Liver (tissue), 9 donors: ENCODE results near the gene CAMSAP1. TPM values are rescaled to one million over a fixed set of nuclear protein-coding genes. Genes with fewer than 3 reads are reported as not detected.
"Not testable (repeated sequence)": the region's sequence is repeated elsewhere in the genome, so short reads cannot be mapped to it uniquely, and the experiment has no call there.

Experiments
- DNase-seq: peaks from one replicate; pipeline ENCODE4 v3.0.0-alpha.2; 2017; ENCODE audit warnings: low spot score
- H3K27ac ChIP-seq, 2 donors: one replicate each; pipeline ENCODE4 v1.7.0; 2013; ENCODE audit warnings: inconsistent platforms in 2 of 2, low read length in 2 of 2, control low read depth in 1 of 2, low read depth in 1 of 2, mild to moderate bottlenecking in 1 of 2
- H3K27me3 ChIP-seq, 4 donors: one replicate each; pipeline versions ENCODE4 v1.6.1 to v1.7.0; 2013; ENCODE audit warnings: low read length in 3 of 4, inconsistent platforms in 1 of 4, mild to moderate bottlenecking in 1 of 4, moderate library complexity in 1 of 4; ENCODE audit not compliant: control insufficient read depth in 4 of 4, insufficient read depth in 4 of 4
- H3K36me3 ChIP-seq, 4 donors: one replicate each; pipeline versions ENCODE4 v1.6.1 to v1.7.0; 2013; ENCODE audit warnings: low read length in 3 of 4, mild to moderate bottlenecking in 3 of 4, low read depth in 1 of 4, moderate library complexity in 1 of 4; ENCODE audit not compliant: control insufficient read depth in 4 of 4, insufficient read depth in 3 of 4
- H3K4me1 ChIP-seq, 4 donors: one replicate each; pipeline versions ENCODE4 v1.6.1 to v1.7.0; 2013; ENCODE audit warnings: low read length in 3 of 4, mild to moderate bottlenecking in 3 of 4, moderate library complexity in 1 of 4; ENCODE audit not compliant: control insufficient read depth in 4 of 4, insufficient read depth in 4 of 4
- H3K4me3 ChIP-seq, 3 donors: one replicate each; pipeline versions ENCODE4 v1.6.1 to v1.7.0; 2013; ENCODE audit warnings: low read length in 3 of 3, control low read depth in 1 of 3, low read depth in 1 of 3, mild to moderate bottlenecking in 1 of 3
- H3K9ac ChIP-seq, 2 donors: one replicate each; pipeline ENCODE4 v1.7.0; 2013; ENCODE audit warnings: low read length in 2 of 2, mild to moderate bottlenecking in 2 of 2, moderate library complexity in 2 of 2, control low read depth in 1 of 2, low read depth in 1 of 2
- H3K9me3 ChIP-seq, 4 donors: one replicate each; pipeline versions ENCODE4 v1.6.1 to v1.7.0; 2013; ENCODE audit warnings: low read length in 3 of 4; ENCODE audit not compliant: control insufficient read depth in 4 of 4
- EGR1 ChIP-seq, 2 donors: IDR thresholded peaks; 2 replicates each; pipeline ENCODE4 v1.6.1; 2016 to 2018; ENCODE audit warnings: antibody characterized with exemption in 2 of 2, low read depth in 2 of 2
- FOXA1 ChIP-seq: IDR thresholded peaks from 2 replicates; pipeline ENCODE4 v1.6.1; 2016; ENCODE audit warnings: antibody characterized with exemption
- FOXA2 ChIP-seq: IDR thresholded peaks from 2 replicates; pipeline ENCODE4 v1.6.1; 2016; ENCODE audit warnings: antibody characterized with exemption
- GABPA ChIP-seq, 2 donors: IDR thresholded peaks in 1 of 2; conservative IDR thresholded peaks in 1 of 2; 2 replicates each; pipeline ENCODE4 v1.6.1; 2016; ENCODE audit warnings: antibody characterized with exemption in 2 of 2, mild to moderate bottlenecking in 1 of 2, moderate library complexity in 1 of 2
- HNF4A ChIP-seq, 2 donors: conservative IDR thresholded peaks; 2 replicates each; pipeline ENCODE4 v1.6.1; 2016; ENCODE audit warnings: antibody characterized with exemption in 2 of 2, mild to moderate bottlenecking in 2 of 2
- JUND ChIP-seq, 2 donors: IDR thresholded peaks; 2 replicates each; pipeline ENCODE4 v1.6.1; 2016; ENCODE audit warnings: antibody characterized with exemption in 2 of 2
- NR2F2 ChIP-seq: IDR thresholded peaks from 2 replicates; pipeline ENCODE4 v1.6.1; 2016; ENCODE audit warnings: antibody characterized with exemption
- RAD21 ChIP-seq, 2 donors: IDR thresholded peaks; 2 replicates each; pipeline ENCODE4 v1.6.1; 2016; ENCODE audit warnings: antibody characterized with exemption in 2 of 2, mild to moderate bottlenecking in 2 of 2
- RXRA ChIP-seq, 2 donors: IDR thresholded peaks; 2 replicates each; pipeline ENCODE4 v1.6.1; 2017 to 2018; ENCODE audit warnings: antibody characterized with exemption in 2 of 2, mild to moderate bottlenecking in 1 of 2
- SP1 ChIP-seq: IDR thresholded peaks from 2 replicates; pipeline ENCODE4 v1.6.1; 2018; ENCODE audit warnings: antibody characterized with exemption, mild to moderate bottlenecking
- TAF1 ChIP-seq: conservative IDR thresholded peaks from 2 replicates; pipeline ENCODE4 v1.6.1; 2016; ENCODE audit warnings: antibody characterized with exemption, mild to moderate bottlenecking
- WGBS: extraction: QIAGEN DNeasy Blood & Tissue Kit; methylation state at CpG from one replicate; pipeline ENCODE4 v1.1.7; 2013; 5-methylcytosine and 5-hydroxymethylcytosine counted together
- polyA plus RNA-seq, 2 donors: library from polyadenylated mRNA; stranded (reverse) in 1 of 2; unstranded in 1 of 2; fragments of 200-250 nt in 1 of 2; fragments of >200 nt in 1 of 2; fragmentation: Nextera tagmentation in 1 of 2; extraction: Ambion mirVana in 1 of 2; gene quantifications; one replicate each; pipeline versions ENCODE4 v1.2.1 to v1.2.3, GENCODE V29; 2013 to 2015
- total RNA-seq, 2 donors: library from RNA; depleted of rRNA; stranded (reverse); fragments of >200 nt; gene quantifications; one replicate each; pipeline ENCODE4 v1.2.3, GENCODE V29; 2014
- TF ChIP-seq, protein P1 (sequence below): IDR thresholded peaks from 2 replicates; pipeline ENCODE4 v1.6.1; 2016; ENCODE audit warnings: antibody characterized with exemption
- TF ChIP-seq, protein P2 (sequence below): fragments of 150-350 bp; IDR thresholded peaks from 2 replicates; pipeline ENCODE4 v1.5.1; 2017; ENCODE audit warnings: improper control_type of control experiment, low read depth, low read length; ENCODE audit not compliant: missing input control
- TF ChIP-seq, protein P3 (sequence below): IDR thresholded peaks from 2 replicates; pipeline ENCODE4 v1.6.1; 2016; ENCODE audit warnings: antibody characterized with exemption
- TF ChIP-seq, protein P4 (sequence below): IDR thresholded peaks from 2 replicates; pipeline ENCODE4 v1.6.1; 2016; ENCODE audit warnings: antibody characterized with exemption, mild to moderate bottlenecking
- donor health status: healthy.
- donor health status: healthy.
- donor health status: healthy.
- donor health status: healthy.
- donor health status: healthy.

CAMSAP1 gene
- total and polyA plus RNA-seq, 4 donors: 0.97 to 6.4 (median 5.1) TPM

DNA sequence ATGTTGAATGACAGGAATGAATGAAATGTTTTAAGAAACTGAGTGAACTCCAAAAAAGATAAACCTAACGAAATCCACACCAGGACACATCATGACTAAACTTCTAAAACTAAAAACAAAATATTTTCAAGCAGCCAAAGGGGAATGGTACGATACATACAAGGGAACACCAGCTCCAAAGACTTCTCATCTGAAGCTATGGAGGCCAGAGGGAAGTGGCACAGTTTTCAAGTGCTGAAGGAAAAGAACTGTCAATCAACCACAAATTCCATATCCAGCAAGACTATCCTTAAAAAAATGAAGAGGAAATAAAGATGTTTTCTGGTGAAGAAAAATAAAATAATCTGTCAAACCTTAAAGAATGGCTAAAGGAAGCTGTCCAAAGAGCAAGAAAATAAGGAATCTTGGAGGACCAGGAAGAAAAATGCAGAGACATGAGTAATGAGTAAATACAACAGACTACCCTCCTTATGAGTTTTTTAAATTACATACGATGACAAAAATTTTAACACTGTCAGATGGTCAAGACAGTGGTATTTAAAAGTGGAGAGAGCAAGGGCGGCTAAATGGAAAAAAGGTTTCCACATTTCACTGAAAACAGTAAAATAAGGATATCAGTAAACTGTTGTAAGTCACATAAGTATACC is 12.0 kb downstream of the CAMSAP1 start:
- WGBS: 95% methylated on average over 4 of the region's 4 CpGs

DNA sequence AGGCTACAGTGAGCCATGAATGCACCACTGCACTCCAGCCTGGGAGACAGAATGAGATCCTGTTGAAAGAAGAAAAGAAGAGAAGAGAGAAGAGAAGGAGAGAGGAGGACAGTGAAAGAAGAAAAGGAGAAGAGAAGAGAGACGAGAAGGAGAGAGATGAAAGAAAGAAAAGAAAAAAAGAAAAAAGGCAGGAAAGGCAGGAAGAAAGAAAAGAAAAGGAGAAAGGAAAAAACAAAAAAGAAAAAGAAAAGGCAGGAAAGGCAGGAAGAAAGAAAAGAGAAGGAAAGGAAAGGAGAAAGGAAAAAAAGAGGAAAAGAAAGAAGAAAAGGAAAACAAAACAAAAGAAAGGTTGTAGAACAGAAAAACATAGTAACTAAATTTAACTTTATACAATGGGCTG is 14.2 kb downstream of the CAMSAP1 start:
- Histone ChIP-seq H3K4me1 (peaks cover 0 to 2% (median 0%) of the 10 kb centered on the region in 4 donors), H3K9me3 (no peaks in the 10 kb centered on the region), H3K27ac (no peak overlapping the region), H3K36me3 (no peaks in the 10 kb centered on the region), H3K9ac (no peak overlapping the region), H3K27me3 (no peaks in the 10 kb centered on the region), H3K4me3 (no peak overlapping the region)
- TF ChIP-seq SP1: no peak
- TF ChIP-seq HNF4A (conservative IDR thresholded peaks at IDR 0.05): no peak
- no peak for TF ChIP-seq EGR1 (IDR thresholded peaks at IDR 0.05; ENCODE audit: low read depth in 2 of 2)
- no peak for TF ChIP-seq TAF1
- no peak for TF ChIP-seq NR2F2
- TF ChIP-seq JUND (IDR thresholded peaks at IDR 0.05): no peak
- no peak for TF ChIP-seq RXRA (IDR thresholded peaks at IDR 0.05)
- TF ChIP-seq RAD21 (IDR thresholded peaks at IDR 0.05): no peak
- TF ChIP-seq FOXA2: no peak
- DNase-seq: no peak
- WGBS: 90% methylated on average over 1 of the region's 1 CpG

More for the DNA sequence above, 12.0 kb downstream of the CAMSAP1 start:
- H3K36me3 ChIP-seq: no peaks in the 10 kb centered on the region
- no peaks in the 10 kb centered on the region for H3K9me3 ChIP-seq
- no peak overlapping the region for H3K9ac ChIP-seq
- TF ChIP-seq, protein P1, sequence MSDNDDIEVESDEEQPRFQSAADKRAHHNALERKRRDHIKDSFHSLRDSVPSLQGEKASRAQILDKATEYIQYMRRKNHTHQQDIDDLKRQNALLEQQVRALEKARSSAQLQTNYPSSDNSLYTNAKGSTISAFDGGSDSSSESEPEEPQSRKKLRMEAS: no peak
- TF ChIP-seq SP1 (no peak), RXRA (IDR thresholded peaks at IDR 0.05) (no peak), FOXA1 (no peak), GABPA (IDR thresholded peaks at IDR 0.05 in 1 of 2, conservative IDR thresholded peaks at IDR 0.05 in 1 of 2) (no peak), RAD21 (IDR thresholded peaks at IDR 0.05) (no peak), FOXA2 (no peak), TAF1 (no peak)
- TF ChIP-seq, protein P2, sequence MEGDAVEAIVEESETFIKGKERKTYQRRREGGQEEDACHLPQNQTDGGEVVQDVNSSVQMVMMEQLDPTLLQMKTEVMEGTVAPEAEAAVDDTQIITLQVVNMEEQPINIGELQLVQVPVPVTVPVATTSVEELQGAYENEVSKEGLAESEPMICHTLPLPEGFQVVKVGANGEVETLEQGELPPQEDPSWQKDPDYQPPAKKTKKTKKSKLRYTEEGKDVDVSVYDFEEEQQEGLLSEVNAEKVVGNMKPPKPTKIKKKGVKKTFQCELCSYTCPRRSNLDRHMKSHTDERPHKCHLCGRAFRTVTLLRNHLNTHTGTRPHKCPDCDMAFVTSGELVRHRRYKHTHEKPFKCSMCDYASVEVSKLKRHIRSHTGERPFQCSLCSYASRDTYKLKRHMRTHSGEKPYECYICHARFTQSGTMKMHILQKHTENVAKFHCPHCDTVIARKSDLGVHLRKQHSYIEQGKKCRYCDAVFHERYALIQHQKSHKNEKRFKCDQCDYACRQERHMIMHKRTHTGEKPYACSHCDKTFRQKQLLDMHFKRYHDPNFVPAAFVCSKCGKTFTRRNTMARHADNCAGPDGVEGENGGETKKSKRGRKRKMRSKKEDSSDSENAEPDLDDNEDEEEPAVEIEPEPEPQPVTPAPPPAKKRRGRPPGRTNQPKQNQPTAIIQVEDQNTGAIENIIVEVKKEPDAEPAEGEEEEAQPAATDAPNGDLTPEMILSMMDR: no peak
- TF ChIP-seq, protein P3, sequence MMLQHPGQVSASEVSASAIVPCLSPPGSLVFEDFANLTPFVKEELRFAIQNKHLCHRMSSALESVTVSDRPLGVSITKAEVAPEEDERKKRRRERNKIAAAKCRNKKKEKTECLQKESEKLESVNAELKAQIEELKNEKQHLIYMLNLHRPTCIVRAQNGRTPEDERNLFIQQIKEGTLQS: no peak
- TF ChIP-seq, protein P4, sequence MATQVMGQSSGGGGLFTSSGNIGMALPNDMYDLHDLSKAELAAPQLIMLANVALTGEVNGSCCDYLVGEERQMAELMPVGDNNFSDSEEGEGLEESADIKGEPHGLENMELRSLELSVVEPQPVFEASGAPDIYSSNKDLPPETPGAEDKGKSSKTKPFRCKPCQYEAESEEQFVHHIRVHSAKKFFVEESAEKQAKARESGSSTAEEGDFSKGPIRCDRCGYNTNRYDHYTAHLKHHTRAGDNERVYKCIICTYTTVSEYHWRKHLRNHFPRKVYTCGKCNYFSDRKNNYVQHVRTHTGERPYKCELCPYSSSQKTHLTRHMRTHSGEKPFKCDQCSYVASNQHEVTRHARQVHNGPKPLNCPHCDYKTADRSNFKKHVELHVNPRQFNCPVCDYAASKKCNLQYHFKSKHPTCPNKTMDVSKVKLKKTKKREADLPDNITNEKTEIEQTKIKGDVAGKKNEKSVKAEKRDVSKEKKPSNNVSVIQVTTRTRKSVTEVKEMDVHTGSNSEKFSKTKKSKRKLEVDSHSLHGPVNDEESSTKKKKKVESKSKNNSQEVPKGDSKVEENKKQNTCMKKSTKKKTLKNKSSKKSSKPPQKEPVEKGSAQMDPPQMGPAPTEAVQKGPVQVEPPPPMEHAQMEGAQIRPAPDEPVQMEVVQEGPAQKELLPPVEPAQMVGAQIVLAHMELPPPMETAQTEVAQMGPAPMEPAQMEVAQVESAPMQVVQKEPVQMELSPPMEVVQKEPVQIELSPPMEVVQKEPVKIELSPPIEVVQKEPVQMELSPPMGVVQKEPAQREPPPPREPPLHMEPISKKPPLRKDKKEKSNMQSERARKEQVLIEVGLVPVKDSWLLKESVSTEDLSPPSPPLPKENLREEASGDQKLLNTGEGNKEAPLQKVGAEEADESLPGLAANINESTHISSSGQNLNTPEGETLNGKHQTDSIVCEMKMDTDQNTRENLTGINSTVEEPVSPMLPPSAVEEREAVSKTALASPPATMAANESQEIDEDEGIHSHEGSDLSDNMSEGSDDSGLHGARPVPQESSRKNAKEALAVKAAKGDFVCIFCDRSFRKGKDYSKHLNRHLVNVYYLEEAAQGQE: no peak
- no peak overlapping the region for H3K4me3 ChIP-seq
- no peaks in the 10 kb centered on the region for H3K27me3 ChIP-seq
- no peaks in the 10 kb centered on the region for H3K4me1 ChIP-seq
- H3K27ac ChIP-seq: no peak overlapping the region
- no peak for DNase-seq

DNA sequence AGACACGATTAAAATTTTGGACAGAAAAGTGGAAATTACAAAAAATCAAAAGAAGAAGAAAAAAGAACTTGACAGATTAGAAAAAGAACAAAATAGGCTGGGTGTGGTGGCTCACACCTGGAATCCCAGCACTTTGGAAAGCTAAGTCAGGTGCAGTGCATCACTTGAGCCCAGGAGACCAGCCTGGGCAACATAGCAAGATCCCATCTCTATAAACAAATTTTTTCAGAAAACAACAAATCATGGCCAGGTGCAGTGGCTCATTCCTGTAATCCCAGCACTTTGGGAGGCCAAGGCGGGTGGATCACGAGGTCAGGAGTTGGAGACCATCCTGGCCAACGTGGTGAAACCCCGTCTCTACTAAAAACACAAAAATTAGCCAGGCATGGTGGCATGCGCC is 15.0 kb downstream of the CAMSAP1 start:
- H3K36me3 ChIP-seq, DNase-seq, H3K4me3 ChIP-seq, H3K27me3 ChIP-seq, H3K9ac ChIP-seq, H3K9me3 ChIP-seq, H3K27ac ChIP-seq, H3K4me1 ChIP-seq: not testable (repeated sequence)
- WGBS: 98% methylated on average over 6 of the region's 6 CpGs
